ENCODE measurements around the gene KCNH2. TPM values are rescaled to one million over a fixed set of nuclear protein-coding genes. Genes with fewer than 3 reads are reported as not detected.

Gene KCNH2
- total and polyA plus RNA-seq, 8 donors = 1.4 to 27.9 (median 3.9) TPM

- Histone ChIP-seq H3K36me3 (no peaks in the 10 kb centered on the region), H3K9me3 (no peaks in the 10 kb centered on the region), H3K4me3 (peak overlapping the region; percentile 35 to 60 (median 48)), H3K4me1 (no peaks in the 10 kb centered on the region), H3K27me3 (peaks cover 0 to 6% (median 0%) of the 10 kb centered on the region in 4 donors), H3K27ac (peak overlapping the region in 3 of 4 donors; percentile 23 to 42 (median 33))
- DNase-seq (peak; percentile 40 to 80 (median 64)), FAIRE-seq (no peak), ATAC-seq (peak; percentile 58 to 78 (median 68))
- no peak for TF ChIP-seq CTCF (IDR thresholded peaks at IDR 0.05)
- intact Hi-C loops (cut with DNase I) = no loop called here
- 1 to 2% methylated on average over 76 to 89 of the region's 89 CpGs for WGBS, 2 donors
These were observed 3.4 kb downstream of the KCNH2 start for GRCh38 chr7:150974468-150975391.

- no peak for TF ChIP-seq CTCF (IDR thresholded peaks at IDR 0.05)
- ATAC-seq (peak in 3 of 4 donors; percentile 6 to 37 (median 24)), DNase-seq (peak in 2 of 6 donors; percentile 26 to 74), FAIRE-seq (no peak)
- H3K9me3 ChIP-seq = no peaks in the 10 kb centered on the region
- WGBS, 2 donors = 56 to 58% methylated on average over 25 to 27 of the region's 27 CpGs
- H3K36me3 ChIP-seq = no peaks in the 10 kb centered on the region
- intact Hi-C loops (cut with DNase I) = no loop called here
- peaks cover 0 to 6% (median 0%) of the 10 kb centered on the region in 4 donors for H3K27me3 ChIP-seq
- H3K27ac ChIP-seq = no peak overlapping the region
- H3K4me1 ChIP-seq = no peaks in the 10 kb centered on the region
- H3K4me3 ChIP-seq = peak overlapping the region in 2 of 4 donors; percentile 57 to 60
These were observed 4.3 kb downstream of the KCNH2 start for GRCh38 chr7:150973571-150974451.

GRCh38 chr7:150972741-150973140 lies 5.4 kb downstream of the KCNH2 start:
- TF ChIP-seq CTCF (IDR thresholded peaks at IDR 0.05) = no peak
- H3K9me3 ChIP-seq = no peaks in the 10 kb centered on the region
- H3K27me3 ChIP-seq = peaks cover 0 to 6% (median 0%) of the 10 kb centered on the region in 4 donors
- intact Hi-C loops (cut with DNase I) = no loop called here
- ATAC-seq = no peak
- H3K4me3 ChIP-seq = no peak overlapping the region
- no peaks in the 10 kb centered on the region for H3K4me1 ChIP-seq
- no peak for FAIRE-seq
- no peak overlapping the region for H3K27ac ChIP-seq
- H3K36me3 ChIP-seq = no peaks in the 10 kb centered on the region
- DNase-seq = peak in 1 of 6 donors; percentile 20
- 79 to 82% methylated on average over 8 of the region's 8 CpGs for WGBS, 2 donors

- Histone ChIP-seq H3K9me3 (no peaks in the 10 kb centered on the region), H3K4me3 (no peak overlapping the region), H3K27ac (no peak overlapping the region), H3K36me3 (no peaks in the 10 kb centered on the region), H3K4me1 (no peaks in the 10 kb centered on the region), H3K27me3 (peaks cover 0 to 1% (median 0%) of the 10 kb centered on the region in 4 donors)
- intact Hi-C loops (cut with DNase I) = no loop called here
- no peak for TF ChIP-seq CTCF (IDR thresholded peaks at IDR 0.05)
- DNase-seq (peak in 1 of 6 donors; percentile 52), ATAC-seq (peak in 3 of 4 donors; percentile 17 to 39 (median 22)), FAIRE-seq (no peak)
- WGBS, 2 donors = 77 to 79% methylated on average over 12 of the region's 12 CpGs
These were observed 6.1 kb downstream of the KCNH2 start for GRCh38 chr7:150972023-150972468.

Data from pancreas (tissue), 10 donors.